GM12878 (cell line): ENCODE measurements around the gene SUSD6. TPM values are rescaled to one million over a fixed set of nuclear protein-coding genes. Genes with fewer than 3 reads are reported as not detected.

Experiments used
- ASH2L ChIP-seq: fragments of 300-600, 200-600 bp; sonication (generic); IDR thresholded peaks from 2 replicates; pipeline ENCODE4 v1.6.1; 2017; ENCODE audit warnings: low read depth, mild to moderate bottlenecking, borderline replicate concordance
- CREM ChIP-seq: IDR thresholded peaks from 2 replicates; pipeline ENCODE4 v1.6.1; 2014; ENCODE audit warnings: antibody characterized with exemption, low read depth
- CUX1 ChIP-seq: IDR thresholded peaks from 2 replicates; pipeline ENCODE4 v1.6.1; 2012; ENCODE audit warnings: improper control_type of control experiment, low read depth, low read length; ENCODE audit not compliant: insufficient replicate concordance
- ESRRA ChIP-seq: IDR thresholded peaks from 2 replicates; pipeline ENCODE4 v1.6.1; 2012; ENCODE audit warnings: mild to moderate bottlenecking, low read length, improper control_type of control experiment
- GATAD2B ChIP-seq: fragments of 450-650 bp; conservative IDR thresholded peaks from 2 replicates; pipeline ENCODE4 v1.6.1; 2017; ENCODE audit warnings: low read depth, mild to moderate bottlenecking, moderate library complexity
- HSF1 ChIP-seq: fragments of 150-350 bp; IDR thresholded peaks from 2 replicates; pipeline ENCODE4 v1.6.1; 2014; ENCODE audit warnings: mild to moderate bottlenecking, low read depth, low read length
- IRF4 ChIP-seq: IDR thresholded peaks from 2 replicates; pipeline ENCODE4 v1.6.1; 2011; ENCODE audit warnings: low read depth, low read length
- JUNB ChIP-seq: IDR thresholded peaks from 2 replicates; pipeline ENCODE4 v1.6.1; 2016; ENCODE audit warnings: antibody characterized with exemption, mild to moderate bottlenecking
- JUND ChIP-seq: IDR thresholded peaks from 2 replicates; pipeline ENCODE4 v1.6.1; 2012; ENCODE audit warnings: low read depth, mild to moderate bottlenecking, low read length, improper control_type of control experiment, moderate library complexity
- KAT2A ChIP-seq: conservative IDR thresholded peaks from 2 replicates; pipeline ENCODE4 v1.6.1; 2011; ENCODE audit warnings: low read depth, low read length; ENCODE audit not compliant: control insufficient read depth
- RB1 ChIP-seq: fragments of 450-650 bp; formaldehyde crosslinking; IDR thresholded peaks from 2 replicates; pipeline ENCODE4 v1.6.1; 2017; ENCODE audit warnings: mild to moderate bottlenecking, borderline replicate concordance
- RBBP5 ChIP-seq: fragments of 200-600 bp; sonication (generic); conservative IDR thresholded peaks from 2 replicates; pipeline ENCODE4 v1.6.1; 2016
- RELA ChIP-seq: fragments of 450-650 bp; IDR thresholded peaks from 2 replicates; pipeline ENCODE4 v1.8.0; 2014; ENCODE audit warnings: borderline replicate concordance; ENCODE audit not compliant: partially characterized antibody
- RELB ChIP-seq: fragments of 450-650 bp; IDR thresholded peaks from 2 replicates; pipeline ENCODE4 v1.6.1; 2017; ENCODE audit warnings: low read depth, mild to moderate bottlenecking, moderate library complexity
- STAT3 ChIP-seq: IDR thresholded peaks from 2 replicates; pipeline ENCODE4 v1.6.1; 2011; ENCODE audit warnings: low read depth, low read length, improper control_type of control experiment
- TCF3 ChIP-seq: IDR thresholded peaks from 2 replicates; pipeline ENCODE4 v1.6.1; 2012; ENCODE audit warnings: low read depth, mild to moderate bottlenecking, low read length, borderline replicate concordance; ENCODE audit not compliant: insufficient read depth
- TCF7 ChIP-seq: IDR thresholded peaks from 2 replicates; pipeline ENCODE4 v1.6.1; 2014; ENCODE audit warnings: antibody characterized with exemption, borderline replicate concordance
- ZBTB33 ChIP-seq: fragments of 450-650 bp; IDR thresholded peaks from 2 replicates; pipeline ENCODE4 v1.6.1; 2017; ENCODE audit warnings: mild to moderate bottlenecking
- ZNF207 ChIP-seq: fragments of 450-650 bp; IDR thresholded peaks from 2 replicates; pipeline ENCODE4 v1.6.1; 2014; ENCODE audit warnings: antibody characterized with exemption, mild to moderate bottlenecking, borderline replicate concordance
- ZNF24 ChIP-seq: fragments of 450-650 bp; IDR thresholded peaks from 2 replicates; pipeline ENCODE4 v1.6.1; 2017; ENCODE audit warnings: antibody characterized with exemption, mild to moderate bottlenecking
- ZSCAN29 ChIP-seq: fragments of 450-650 bp; IDR thresholded peaks from 2 replicates; pipeline ENCODE4 v1.6.1; 2017; ENCODE audit warnings: mild to moderate bottlenecking, moderate library complexity
- polyA plus RNA-seq, 11 experiments: library from polyadenylated mRNA; depleted of rRNA in 4 of 11; unstranded in 6 of 11; stranded (reverse) in 5 of 11; fragments of >200 nt; fragmentation: Nextera tagmentation in 4 of 11; fragmentation: Illumina TruSeq in 1 of 11; extraction: Ambion mirVana in 4 of 11; extraction: Trizol in 1 of 11; gene quantifications; 1 replicate in 1 of 11; 2 replicates in 10 of 11; pipeline versions ENCODE4 v1.2.1 to v1.2.3, GENCODE V29; 2011 to 2016; ENCODE audit warnings: inconsistent platforms in 2 of 11, missing spikeins in 2 of 11, low read depth in 1 of 11
- total RNA-seq, 4 experiments: library from RNA; depleted of rRNA in 3 of 4; stranded (reverse); fragments of >200 nt in 3 of 4; fragmentation: Illumina TruSeq in 1 of 4; extraction: Trizol in 1 of 4; gene quantifications; 2 replicates each; pipeline versions ENCODE4 v1.2.1 to v1.2.3, GENCODE V29; 2013 to 2021

The SUSD6 gene
- total and polyA plus RNA-seq, 10 of the 15 experiments (the other 5 are each of a cell fraction or from before 2014, with no cell fraction given), result 6.6 to 39.8 (median 20.2) TPM

GRCh38 chr14:69683971-69684370 is 72.6 kb downstream of the SUSD6 start (continued):
- no peak for TF ChIP-seq CUX1
- no peak for TF ChIP-seq JUND
- TF ChIP-seq RB1, result no peak
- no peak for TF ChIP-seq ZNF24
- no peak for TF ChIP-seq ZBTB33
- TF ChIP-seq ESRRA, result no peak
- TF ChIP-seq GATAD2B, result no peak
- TF ChIP-seq HSF1, result no peak
- no peak for TF ChIP-seq TCF3
- peak; percentile 63; the same call in 1 of the 2 replicates for TF ChIP-seq IRF4
- no peak for TF ChIP-seq ASH2L
- no peak for TF ChIP-seq RELA
- no peak for TF ChIP-seq ZSCAN29
- 0 out of 2 replicates have a peak, but pooled peaks have one; percentile 8 for TF ChIP-seq CREM
- no peak for TF ChIP-seq TCF7
- no peak for TF ChIP-seq RELB
- TF ChIP-seq KAT2A, result no peak
- no peak for TF ChIP-seq RBBP5
- TF ChIP-seq ZNF207, result no peak
- TF ChIP-seq STAT3, result no peak
- TF ChIP-seq JUNB, result peak; percentile 68
